GM12878 (cell line): ENCODE data around the gene PPP1CA. TPM values are rescaled to one million over a fixed set of nuclear protein-coding genes. Genes with fewer than 3 reads are reported as not detected.

Experiments
- BCL11A ChIP-seq: IDR thresholded peaks from 2 replicates; pipeline ENCODE4 v1.6.1; 2011; ENCODE audit warnings: low read depth, low read length
- BHLHE40 ChIP-seq, 2 experiments: fragments of 450-650 bp in 1 of 2; IDR thresholded peaks; 2 replicates each; pipeline ENCODE4 v1.6.1; 2011 to 2017; ENCODE audit warnings: low read depth in 2 of 2, borderline replicate concordance in 1 of 2, improper control_type of control experiment in 1 of 2, low read length in 1 of 2, mild to moderate bottlenecking in 1 of 2
- CHD2 ChIP-seq: IDR thresholded peaks from 2 replicates; pipeline ENCODE4 v1.6.1; 2011; ENCODE audit warnings: low read depth, low read length, improper control_type of control experiment, borderline replicate concordance
- EED ChIP-seq: sonication (generic); IDR thresholded peaks from 2 replicates; pipeline ENCODE4 v1.6.1; 2016; ENCODE audit warnings: antibody characterized with exemption, low read depth
- EGR1 ChIP-seq, 2 experiments: IDR thresholded peaks; 1 replicate in 1 of 2; 2 replicates in 1 of 2; pipeline ENCODE4 v1.6.1; 2011 to 2012; ENCODE audit warnings: low read depth in 2 of 2, low read length in 2 of 2, borderline replicate concordance in 1 of 2, mild to moderate bottlenecking in 1 of 2, moderate library complexity in 1 of 2
- GABPA ChIP-seq: IDR thresholded peaks from 2 replicates; pipeline ENCODE4 v1.6.1; 2014; ENCODE audit warnings: antibody characterized with exemption, low read depth, mild to moderate bottlenecking, inconsistent platforms
- HCFC1 ChIP-seq: fragments of 150-350 bp; IDR thresholded peaks from 2 replicates; pipeline ENCODE4 v1.6.1; 2014; ENCODE audit warnings: low read length
- IRF4 ChIP-seq: IDR thresholded peaks from 2 replicates; pipeline ENCODE4 v1.6.1; 2011; ENCODE audit warnings: low read depth, low read length
- LARP7 ChIP-seq: fragments of 450-650 bp; IDR thresholded peaks from 2 replicates; pipeline ENCODE4 v1.6.1; 2017; ENCODE audit warnings: mild to moderate bottlenecking
- MAX ChIP-seq: IDR thresholded peaks from 2 replicates; pipeline ENCODE4 v1.6.1; 2012; ENCODE audit warnings: low read depth, low read length, improper control_type of control experiment
- MEF2A ChIP-seq: IDR thresholded peaks from 2 replicates; pipeline ENCODE4 v1.6.1; 2011; ENCODE audit warnings: low read depth, mild to moderate bottlenecking, low read length, moderate library complexity; ENCODE audit not compliant: insufficient read depth
- NFYA ChIP-seq: IDR thresholded peaks from 2 replicates; pipeline ENCODE4 v1.6.1; 2011; ENCODE audit warnings: low read depth, mild to moderate bottlenecking, low read length, improper control_type of control experiment, borderline replicate concordance
- NR2C1 ChIP-seq: fragments of 450-650 bp; IDR thresholded peaks from 2 replicates; pipeline ENCODE4 v1.6.1; 2017; ENCODE audit warnings: antibody characterized with exemption, mild to moderate bottlenecking, moderate library complexity
- PBX3 ChIP-seq: IDR thresholded peaks from 2 replicates; pipeline ENCODE4 v1.6.1; 2011; ENCODE audit warnings: mild to moderate bottlenecking, low read depth, low read length, moderate library complexity; ENCODE audit not compliant: insufficient replicate concordance
- POLR2AphosphoS5 ChIP-seq: IDR thresholded peaks from 2 replicates; pipeline ENCODE4 v1.6.1; 2011; ENCODE audit warnings: mild to moderate bottlenecking, low read length, inconsistent platforms
- REST ChIP-seq: IDR thresholded peaks from 2 replicates; pipeline ENCODE4 v1.6.1; 2012; ENCODE audit warnings: mild to moderate bottlenecking, low read depth, low read length
- SIN3A ChIP-seq: IDR thresholded peaks from 2 replicates; pipeline ENCODE4 v1.6.1; 2012; ENCODE audit warnings: low read depth, low read length, improper control_type of control experiment
- SP1 ChIP-seq: IDR thresholded peaks from one replicate; pipeline ENCODE4 v1.6.1; 2011; ENCODE audit warnings: low read depth, low read length
- TCF3 ChIP-seq: IDR thresholded peaks from 2 replicates; pipeline ENCODE4 v1.6.1; 2012; ENCODE audit warnings: low read depth, mild to moderate bottlenecking, low read length, borderline replicate concordance; ENCODE audit not compliant: insufficient read depth
- TCF7 ChIP-seq: IDR thresholded peaks from 2 replicates; pipeline ENCODE4 v1.6.1; 2014; ENCODE audit warnings: antibody characterized with exemption, borderline replicate concordance
- ZNF24 ChIP-seq: fragments of 450-650 bp; IDR thresholded peaks from 2 replicates; pipeline ENCODE4 v1.6.1; 2017; ENCODE audit warnings: antibody characterized with exemption, mild to moderate bottlenecking
- ZNF687 ChIP-seq: fragments of 450-650 bp; IDR thresholded peaks from 2 replicates; pipeline ENCODE4 v1.6.1; 2017; ENCODE audit warnings: mild to moderate bottlenecking, moderate library complexity
- polyA plus RNA-seq, 11 experiments: library from polyadenylated mRNA; depleted of rRNA in 4 of 11; unstranded in 6 of 11; stranded (reverse) in 5 of 11; fragments of >200 nt; fragmentation: Nextera tagmentation in 4 of 11; fragmentation: Illumina TruSeq in 1 of 11; extraction: Ambion mirVana in 4 of 11; extraction: Trizol in 1 of 11; gene quantifications; 1 replicate in 1 of 11; 2 replicates in 10 of 11; pipeline versions ENCODE4 v1.2.1 to v1.2.3, GENCODE V29; 2011 to 2016; ENCODE audit warnings: inconsistent platforms in 2 of 11, missing spikeins in 2 of 11, low read depth in 1 of 11
- total RNA-seq, 4 experiments: library from RNA; depleted of rRNA in 3 of 4; stranded (reverse); fragments of >200 nt in 3 of 4; fragmentation: Illumina TruSeq in 1 of 4; extraction: Trizol in 1 of 4; gene quantifications; 2 replicates each; pipeline versions ENCODE4 v1.2.1 to v1.2.3, GENCODE V29; 2013 to 2021

Gene PPP1CA
- total and polyA plus RNA-seq, 10 of the 15 experiments (the other 5 are each of a cell fraction or from before 2014, with no cell fraction given): 26.4 to 458 (median 240) TPM

GRCh38 chr11:67436459-67437081 is 34.9 kb upstream of the PPP1CA start (continued):
- TF ChIP-seq PBX3 (peak; percentile 44), LARP7 (no peak), TCF7 (no peak), HCFC1 (peak; percentile 37; the same call in 1 of the 2 replicates), EGR1 (IDR thresholded peaks at IDR 0.05; ENCODE audit: borderline replicate concordance in 1 of 2, low read depth in 2 of 2, low read length in 2 of 2) (peak in 1 of 2 experiments; percentile 51; a peak in 1 of 3 replicates), MAX (peak; percentile 72; the same call in 1 of the 2 replicates), REST (no peak), ZNF24 (0 out of 2 replicates have a peak, but pooled peaks have one; percentile 39), IRF4 (peak; percentile 74), POLR2AphosphoS5 (peak; percentile 15), NR2C1 (peak; percentile 39; the same call in 1 of the 2 replicates), CHD2 (peak; percentile 92), SP1 (peak; percentile 79), SIN3A (no peak; the same call in 1 of the 2 replicates), EED (peak; percentile 33; the same call in 1 of the 2 replicates), BCL11A (0 out of 2 replicates have a peak, but pooled peaks have one; percentile 27), GABPA (no peak), NFYA (no peak), MEF2A (peak; percentile 29; the same call in 1 of the 2 replicates), TCF3 (peak; percentile 99), BHLHE40 (IDR thresholded peaks at IDR 0.05; ENCODE audit: borderline replicate concordance in 1 of 2, low read depth in 2 of 2, low read length in 1 of 2) (peak; percentile 50 to 71; a peak in 2 of 4 replicates), ZNF687 (peak; percentile 85)
